Heart left ventricle (tissue), 13 donors: ENCODE data around the gene TEX29.

Source experiments
- CTCF ChIP-seq, 12 donors: fragments of 200-600 bp; sonication (generic) in 4 of 12; IDR thresholded peaks; one replicate each; pipeline versions ENCODE4 v1.5.0 to v1.8.0; 2018 to 2022; ENCODE audit warnings: antibody characterized with exemption in 12 of 12, mild to moderate bottlenecking in 5 of 12
- POLR2A ChIP-seq, 2 donors: fragments of 450-650 bp; IDR thresholded peaks; one replicate each; pipeline ENCODE4 v1.6.1; 2017; ENCODE audit warnings: antibody characterized with exemption in 2 of 2, mild to moderate bottlenecking in 2 of 2, moderate library complexity in 2 of 2
- donor health status: ischemic (EF 13 %, LVEDD 7.1; RV severe dilation, severe dysfunction).
- donor health status: DM: no; HTN: yes; CAD: no.
- donor health status: DM: no; HTN: no; CAD: no.
- donor health status: ischemic (EF 25% LVEDD 6.9; RV normal size, moderate dysfunction).
- donor health status: ischemic (EF 25% LVEDD 5.7; RV mildly dilated, moderate dysfunction).
- donor health status: ischemic (EF 35%, LVEDD 5.7; RV mildly dilated, moderate dysfunction).
- donor health status: nonischemic (EF 11% LVEDD 7.7; RV severe dilation, severe dysfunction).
- donor health status: DM: yes; HTN: yes; CAD: no.
- donor health status: PGD.
- donor health status: ischemic (EF 29% LVEDD 5.4; RV normal size, mild dysfunction).
- donor health status: nonischemic (EF 23%, LVEDD 6.1; RV moderate dilation, normal function).

GRCh38 chr13:111317042-111317550 lies 3.3 kb upstream of the TEX29 start:
- TF ChIP-seq CTCF (IDR thresholded peaks at IDR 0.05) (no peak), POLR2A (IDR thresholded peaks at IDR 0.05) (no peak)
